Activated naive CD4-positive, alpha-beta T cell treated with anti-CD3 and anti-CD28 coated beads for 36 hours (primary cell): ENCODE measurements around the gene ARVCF. TPM values are rescaled to one million over a fixed set of nuclear protein-coding genes. Genes with fewer than 3 reads are reported as not detected.
"Not testable (repeated sequence)": the region's sequence is repeated elsewhere in the genome, so short reads cannot be mapped to it uniquely, and the experiment has no call there.

Experiments
- CTCF ChIA-PET: fragments of 350-600 bp; sonication (Branson Sonifier 250); formaldehyde crosslinking; loops from one replicate; lab custom pipeline; 2021; ENCODE audit warnings: antibody characterized with exemption; lab: Charles Lee
- DNase-seq: peaks from one replicate; pipeline ENCODE4 v3.0.0-alpha.2; 2020
- H3K27ac Mint-ChIP-seq: one replicate; pipeline ENCODE4 v1.8.0; 2021; ENCODE audit warnings: mild to moderate bottlenecking, mixed read lengths
- H3K27me3 Mint-ChIP-seq: one replicate; pipeline ENCODE4 v1.8.0; 2021; ENCODE audit warnings: low read depth, mixed read lengths
- H3K36me3 Mint-ChIP-seq: one replicate; pipeline ENCODE4 v1.8.0; 2021; ENCODE audit warnings: low read depth, mixed read lengths
- H3K4me1 Mint-ChIP-seq: one replicate; pipeline ENCODE4 v1.8.0; 2021; ENCODE audit warnings: low read depth, mixed read lengths
- H3K4me3 Mint-ChIP-seq: one replicate; pipeline ENCODE4 v1.8.0; 2021; ENCODE audit warnings: mild to moderate bottlenecking, moderate library complexity, mixed read lengths
- H3K9me3 Mint-ChIP-seq: one replicate; pipeline ENCODE4 v1.8.0; 2021; ENCODE audit warnings: mixed read lengths
- intact Hi-C: fragments of 100-400 bp; cut with micrococcal nuclease; formaldehyde crosslinking; loops from one replicate; pipeline ENCODE4 v1.15.1; 2023
- total RNA-seq, 2 experiments: library from RNA; stranded (reverse); gene quantifications; one replicate each; pipeline ENCODE4 v1.2.3, GENCODE V29; 2021

ARVCF gene
- total RNA-seq, 2 experiments from 2014 or later = 2.0 to 2.6 TPM

DNA sequence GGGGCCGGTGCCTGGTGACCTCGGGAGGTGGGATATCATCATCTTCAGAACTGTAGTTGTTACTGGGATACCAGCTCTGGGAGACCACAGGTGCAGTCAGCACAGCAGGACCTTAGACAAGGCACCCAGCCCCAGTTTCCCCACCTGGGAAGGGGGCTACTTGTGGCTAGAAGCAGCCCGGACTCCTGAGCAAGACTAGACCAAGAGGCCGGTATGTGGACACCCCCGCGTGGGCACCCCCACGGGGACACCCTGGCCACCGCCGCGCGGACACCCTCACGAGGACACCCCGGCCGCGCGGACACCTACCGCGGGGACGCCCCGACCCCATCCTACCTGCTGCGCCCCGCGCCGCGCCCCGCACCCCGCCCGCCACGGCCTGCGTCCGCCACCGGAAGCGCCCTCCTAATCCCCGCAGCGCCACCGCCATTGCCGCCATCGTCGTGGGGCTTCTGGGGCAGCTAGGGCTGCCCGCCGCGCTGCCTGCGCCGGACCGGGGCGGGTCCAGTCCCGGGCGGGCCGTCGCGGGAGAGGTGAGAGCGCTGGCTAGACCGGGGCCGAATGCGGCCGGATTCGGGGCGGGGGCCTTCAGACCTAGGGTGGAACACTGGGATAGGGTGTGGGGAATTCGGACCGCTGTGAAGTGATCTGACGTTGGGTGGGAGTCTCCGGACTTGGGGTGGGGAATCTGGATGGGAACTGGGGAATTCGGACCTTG, 75.1 kb downstream of the ARVCF start, which contains the start of the genes COMT and TXNRD2:
Gene COMT (plus strand): TSS at position 408 of the 718 bp plus-strand sequence. CDS start 20,755 bp downstream, outside the sequence.
Gene TXNRD2 (minus strand): TSS at position 454 of the 718 bp plus-strand sequence. CDS start 15 bp downstream, at position 439.
- peak; percentile 77 for DNase-seq
- H3K4me1 Mint-ChIP-seq = peaks cover 29% of the 10 kb centered on the region
- CTCF ChIA-PET = interaction anchor here (1.2 to 1.6 kb wide), 3 partner anchors 11 to 211 kb away, joined by 3 to 5 read pairs (median 4); no protein-coding TSS in a partner anchor
- H3K27me3 Mint-ChIP-seq = no peaks in the 10 kb centered on the region
- peaks cover 20% of the 10 kb centered on the region for H3K36me3 Mint-ChIP-seq
- H3K9me3 Mint-ChIP-seq = peaks cover 5% of the 10 kb centered on the region
- H3K27ac Mint-ChIP-seq = peak within 1 kb of the TSS; percentile 93
- H3K4me3 Mint-ChIP-seq = peak within 1 kb of the TSS; percentile 96
- intact Hi-C loops = loop anchor here (1.0 to 2.0 kb wide), 3 partner anchors 50 to 511 kb away; partner anchors contain the start of genes GNB1L, HIRA and RTL10

DNA sequence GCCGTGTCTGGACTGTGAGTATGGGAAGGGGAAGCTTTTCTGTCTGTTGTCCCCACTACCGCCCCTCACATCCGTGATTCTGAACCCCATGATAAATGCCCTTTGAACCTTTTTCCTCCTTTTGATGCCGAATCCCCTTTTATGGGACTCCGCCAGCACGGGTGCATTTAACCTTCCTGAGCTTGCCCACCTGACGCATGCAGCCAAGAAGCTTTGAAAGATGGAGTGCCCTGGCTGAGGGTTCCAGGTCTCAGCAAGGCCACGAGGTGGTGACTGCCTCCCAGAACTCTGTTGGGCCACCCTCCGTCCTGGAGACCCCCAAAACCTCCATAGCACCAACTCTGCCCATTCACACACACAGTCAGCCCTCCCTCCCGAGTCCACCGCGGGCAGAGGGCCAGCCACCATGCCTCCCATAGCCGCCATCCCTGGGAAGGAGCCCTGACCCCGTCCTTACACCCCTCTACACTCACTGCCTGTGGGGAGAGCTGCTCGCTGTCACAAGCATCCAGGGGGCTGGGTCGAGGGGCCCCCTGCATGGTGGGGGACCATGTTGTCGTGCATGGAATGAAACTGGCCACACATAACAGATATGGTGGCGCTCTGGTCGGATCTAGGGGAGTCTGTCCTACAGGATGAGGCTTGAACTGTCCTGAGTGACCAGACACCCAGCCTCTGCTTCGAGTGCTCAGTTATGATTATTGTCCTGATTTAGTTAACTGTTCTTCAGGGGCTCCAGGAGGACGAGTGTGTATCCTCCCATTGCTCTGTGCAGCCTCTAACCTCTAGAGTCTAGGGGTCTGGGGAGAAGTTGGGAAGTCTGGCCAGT, 75.9 kb downstream of the ARVCF start:
- peaks cover 26% of the 10 kb centered on the region for H3K36me3 Mint-ChIP-seq
- H3K27ac Mint-ChIP-seq = peak overlapping the region; percentile 73
- peak overlapping the region; percentile 96 for H3K4me3 Mint-ChIP-seq
- CTCF ChIA-PET = interaction anchor here (0.5 kb wide), 1 partner anchor 12 kb away, joined by 5 read pairs; no protein-coding TSS in a partner anchor
- no peak for DNase-seq
- peaks cover 26% of the 10 kb centered on the region for H3K4me1 Mint-ChIP-seq
- peaks cover 13% of the 10 kb centered on the region for H3K9me3 Mint-ChIP-seq
- intact Hi-C loops = loop anchor here (2.0 kb wide), 2 partner anchors 86 to 510 kb away; partner anchors contain the start of genes GNB1L, HIRA and RTL10
- no peaks in the 10 kb centered on the region for H3K27me3 Mint-ChIP-seq

DNA sequence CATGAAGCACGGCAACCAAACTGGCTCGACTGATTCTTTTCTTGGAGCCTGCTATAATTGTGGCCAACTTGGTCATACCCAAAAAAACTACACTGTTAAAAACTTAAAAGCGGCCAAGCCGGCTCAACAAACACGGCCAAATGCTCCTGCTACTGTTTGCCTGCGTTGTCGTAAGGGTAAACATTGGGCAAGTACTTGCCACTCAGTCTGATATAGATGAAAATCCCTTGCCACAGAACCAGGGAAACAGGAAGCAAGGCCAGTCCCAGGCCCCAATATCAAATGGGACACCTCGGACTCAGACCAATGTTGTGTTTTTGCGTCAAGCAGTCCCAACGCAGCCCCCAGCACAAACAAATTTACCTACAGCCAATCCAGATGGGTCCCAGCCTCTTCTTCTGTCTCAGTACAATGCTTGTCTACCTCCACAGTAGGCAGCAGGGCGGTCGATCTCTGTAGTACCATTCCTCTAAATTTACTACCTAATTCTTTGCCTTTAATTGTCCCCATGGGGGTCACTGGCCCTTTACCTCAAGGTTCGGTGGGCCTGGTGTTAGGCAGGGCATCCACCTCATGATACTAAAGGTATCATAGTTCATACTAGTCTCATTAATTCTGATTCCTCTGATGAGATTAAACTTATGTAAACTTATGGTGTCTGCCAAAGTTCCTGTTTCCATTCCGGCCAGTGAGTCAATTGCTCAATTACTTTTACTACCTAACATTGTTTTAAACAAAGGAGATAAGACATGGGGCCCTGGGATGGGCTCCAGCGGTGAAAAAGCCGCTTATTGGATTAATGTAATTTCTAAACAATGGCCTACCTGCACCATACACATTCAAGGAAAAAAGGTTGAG, 78.8 kb downstream of the ARVCF start:
- Mint-ChIP-seq H3K36me3 (peaks cover 32% of the 10 kb centered on the region), H3K27ac (no peak overlapping the region), H3K9me3 (peaks cover 19% of the 10 kb centered on the region), H3K4me1 (peaks cover 14% of the 10 kb centered on the region), H3K27me3 (no peaks in the 10 kb centered on the region), H3K4me3 (no peak overlapping the region)
- intact Hi-C loops = no loop called here
- CTCF ChIA-PET = interaction anchor here (0.8 to 1.2 kb wide), 3 partner anchors 11 to 207 kb away, joined by 3 to 4 read pairs (median 3); no protein-coding TSS in a partner anchor
- no peak for DNase-seq

DNA sequence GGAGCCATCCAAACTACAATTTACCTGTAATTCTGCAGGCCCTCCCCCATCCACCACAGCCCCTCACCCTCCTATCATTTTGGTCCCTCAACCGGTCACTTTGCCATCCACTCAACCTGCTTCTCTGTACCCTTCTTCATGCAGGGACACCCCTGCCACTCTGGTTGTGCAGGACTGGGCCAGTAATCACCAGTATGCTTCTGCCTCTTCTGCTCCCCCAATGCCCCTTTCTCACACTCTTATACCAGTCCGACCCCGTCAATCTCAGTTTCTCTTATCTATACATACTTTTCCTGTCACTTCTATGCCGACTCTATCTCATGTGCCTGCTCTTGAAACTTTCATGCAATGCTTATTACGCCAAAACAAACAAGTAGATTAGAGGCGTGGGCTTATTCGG, 80.1 kb downstream of the ARVCF start:
- DNase-seq = no peak
- intact Hi-C loops = no loop called here
- no peak overlapping the region for H3K27ac Mint-ChIP-seq
- CTCF ChIA-PET = interaction anchor here (0.6 to 1.2 kb wide), 3 partner anchors 15 to 206 kb away, joined by 3 to 4 read pairs (median 3); no protein-coding TSS in a partner anchor
- H3K36me3 Mint-ChIP-seq = peaks cover 25% of the 10 kb centered on the region
- peaks cover 19% of the 10 kb centered on the region for H3K9me3 Mint-ChIP-seq
- no peaks in the 10 kb centered on the region for H3K27me3 Mint-ChIP-seq
- no peak overlapping the region for H3K4me3 Mint-ChIP-seq
- peaks cover 8% of the 10 kb centered on the region for H3K4me1 Mint-ChIP-seq

DNA sequence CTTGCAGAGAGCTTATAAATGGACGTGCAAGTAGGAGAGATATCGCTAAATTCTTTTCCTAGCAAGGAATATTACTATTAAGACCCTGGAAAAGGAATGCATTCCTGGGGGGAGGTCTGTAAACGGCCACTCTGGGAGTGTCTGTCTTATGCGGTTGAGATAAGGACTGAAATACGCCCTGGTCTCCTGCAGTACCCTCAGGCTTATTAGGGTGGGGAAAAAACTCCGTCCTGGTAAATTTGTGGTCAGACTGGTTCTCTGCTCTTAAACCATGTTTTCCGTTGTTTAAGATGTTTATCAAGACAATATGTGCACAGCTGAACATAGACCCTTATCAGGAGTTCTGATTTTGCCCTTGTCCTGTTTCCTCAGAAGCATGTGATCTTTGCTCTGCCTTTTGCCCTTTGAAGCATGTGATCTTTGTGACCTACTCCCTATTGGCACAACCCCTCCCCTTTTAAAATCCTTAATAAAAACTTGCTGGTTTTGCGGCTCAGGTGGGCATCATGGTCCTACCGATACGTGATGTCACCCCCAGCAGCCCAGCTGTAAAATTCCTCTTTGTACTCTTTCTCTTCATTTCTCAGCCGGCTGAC, 81.4 kb downstream of the ARVCF start:
- peaks cover 28% of the 10 kb centered on the region for H3K36me3 Mint-ChIP-seq
- H3K27me3 Mint-ChIP-seq, DNase-seq, H3K27ac Mint-ChIP-seq, H3K4me1 Mint-ChIP-seq, CTCF ChIA-PET, H3K4me3 Mint-ChIP-seq, intact Hi-C loops: not testable (repeated sequence)
- peaks cover 19% of the 10 kb centered on the region for H3K9me3 Mint-ChIP-seq

DNA sequence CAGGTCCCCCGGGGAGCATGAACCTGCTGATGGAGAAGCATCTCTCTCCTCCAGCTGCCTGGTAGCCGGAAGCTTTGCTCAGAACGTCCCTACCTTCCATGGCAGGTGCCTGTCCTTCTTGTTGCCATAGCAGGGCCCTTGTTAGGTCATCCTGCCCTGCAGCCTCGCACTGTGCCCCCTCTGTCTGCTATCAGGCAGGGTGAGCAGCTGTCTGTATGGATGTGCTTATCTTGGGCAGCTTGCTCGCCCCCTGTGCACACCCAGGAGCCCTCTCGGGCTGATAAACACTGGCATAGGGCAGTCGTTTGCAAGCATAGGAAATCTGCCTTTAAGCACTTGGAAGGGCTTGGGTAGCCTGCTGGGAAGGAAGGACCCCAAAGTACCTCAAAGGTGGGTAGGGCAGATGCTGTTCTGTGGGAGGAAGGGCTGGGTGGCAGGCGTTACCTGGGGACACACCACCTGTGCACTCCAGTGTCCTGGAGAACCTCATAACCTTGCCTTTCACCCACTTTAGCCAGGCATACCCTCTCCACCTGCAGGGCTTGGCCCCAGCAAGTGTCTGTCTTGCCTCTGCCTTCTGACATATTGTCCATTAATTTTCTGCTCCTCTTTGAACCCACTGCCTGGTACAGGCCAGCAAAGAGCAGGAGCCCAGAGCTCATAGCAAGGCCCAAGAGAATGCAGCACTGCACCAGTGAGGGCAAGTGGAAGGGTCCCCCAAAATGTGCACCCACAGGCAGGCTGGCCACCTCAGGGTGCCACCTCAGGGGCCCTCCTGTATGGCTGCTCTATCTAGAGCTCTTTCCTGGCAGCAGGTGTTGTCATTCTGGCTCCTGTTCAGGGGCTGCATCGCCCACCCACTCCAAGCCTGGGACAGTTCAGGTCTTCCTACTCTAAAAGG, 83.0 kb downstream of the ARVCF start:
- CTCF ChIA-PET = interaction anchor here (0.6 kb wide), 1 partner anchor 15 kb away, joined by 4 read pairs; no protein-coding TSS in a partner anchor

DNA sequence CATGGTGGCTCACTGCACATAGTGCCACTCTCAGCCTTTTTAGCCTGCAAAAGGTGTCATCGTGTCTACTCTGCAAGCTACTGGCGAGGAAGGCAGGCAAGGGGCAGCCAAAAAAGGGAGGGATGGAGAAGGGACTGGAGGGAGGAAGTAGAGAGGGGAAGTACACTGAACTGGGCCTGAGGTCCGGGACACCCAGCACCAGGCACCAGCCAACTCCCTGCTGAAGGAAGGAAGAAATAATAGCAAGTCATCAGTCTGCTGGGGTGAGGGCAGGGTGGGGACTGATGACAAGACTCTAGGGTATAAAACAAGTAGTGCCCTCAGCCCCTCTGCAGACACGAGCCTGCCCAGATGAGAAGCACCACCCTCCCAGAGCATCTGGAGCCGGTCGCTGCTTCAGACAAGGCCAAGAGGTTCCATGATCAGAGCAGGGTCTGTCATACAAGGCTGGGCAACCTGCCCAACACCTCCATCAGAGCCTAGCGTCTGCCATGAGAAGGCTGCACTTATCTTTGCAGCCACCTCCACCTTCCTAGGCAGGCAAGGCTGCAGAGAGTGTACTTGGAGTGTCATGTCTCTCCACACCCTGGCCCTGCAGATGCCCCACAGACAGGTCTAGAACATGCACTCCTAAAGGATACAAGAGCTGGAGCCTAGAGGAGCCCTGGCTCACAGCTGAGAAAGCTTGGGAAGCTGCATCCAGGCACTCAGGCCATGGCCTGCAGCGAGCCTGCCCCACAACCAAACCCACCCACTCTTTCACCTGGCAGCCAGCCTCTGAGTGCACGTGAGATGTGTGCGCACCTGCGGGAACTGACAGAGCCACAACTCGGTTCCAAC, 84.0 kb downstream of the ARVCF start:
- H3K9me3 Mint-ChIP-seq = peaks cover 19% of the 10 kb centered on the region
- CTCF ChIA-PET = interaction anchor here (0.6 to 1.2 kb wide), 2 partner anchors 10 to 15 kb away, joined by 3 read pairs; no protein-coding TSS in a partner anchor
- H3K27me3 Mint-ChIP-seq = no peaks in the 10 kb centered on the region
- intact Hi-C loops = no loop called here
- H3K4me1 Mint-ChIP-seq = no peaks in the 10 kb centered on the region
- no peak for DNase-seq
- H3K36me3 Mint-ChIP-seq = peaks cover 28% of the 10 kb centered on the region
- H3K27ac Mint-ChIP-seq = peak overlapping the region; percentile 35
- H3K4me3 Mint-ChIP-seq = no peak overlapping the region

More for the DNA sequence above, 83.0 kb downstream of the ARVCF start:
- H3K9me3 Mint-ChIP-seq = peaks cover 19% of the 10 kb centered on the region
- H3K4me1 Mint-ChIP-seq = no peaks in the 10 kb centered on the region
- H3K27ac Mint-ChIP-seq = no peak overlapping the region
- intact Hi-C loops = no loop called here
- peaks cover 30% of the 10 kb centered on the region for H3K36me3 Mint-ChIP-seq
- no peak for DNase-seq
- H3K4me3 Mint-ChIP-seq = no peak overlapping the region
- no peaks in the 10 kb centered on the region for H3K27me3 Mint-ChIP-seq

DNA sequence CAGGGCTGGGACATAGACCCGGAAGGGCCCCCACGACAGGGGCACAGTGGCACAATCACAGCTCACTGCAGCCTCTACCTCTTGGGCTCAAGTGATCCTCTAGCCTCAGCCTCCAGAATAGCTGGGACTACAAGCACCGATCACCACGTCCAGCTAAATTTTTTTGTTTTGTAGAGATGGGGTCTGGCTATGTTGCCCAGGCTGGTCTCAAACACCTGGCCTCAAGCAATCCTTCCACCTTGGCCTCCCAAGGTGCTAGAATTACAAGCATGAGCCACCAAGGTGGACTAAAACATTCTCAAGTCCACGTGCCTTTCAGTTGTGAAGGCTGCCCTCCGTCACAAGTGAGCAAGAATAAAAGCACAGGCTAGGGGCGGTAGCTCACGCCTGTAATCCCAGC, 85.1 kb downstream of the ARVCF start:
- no peaks in the 10 kb centered on the region for H3K27me3 Mint-ChIP-seq
- H3K4me1 Mint-ChIP-seq = no peaks in the 10 kb centered on the region
- no peak for DNase-seq
- CTCF ChIA-PET = interaction anchor here (1.2 kb wide), 1 partner anchor 16 kb away, joined by 3 read pairs; no protein-coding TSS in a partner anchor
- no peak overlapping the region for H3K4me3 Mint-ChIP-seq
- H3K9me3 Mint-ChIP-seq = peaks cover 14% of the 10 kb centered on the region
- intact Hi-C loops = no loop called here
- peaks cover 18% of the 10 kb centered on the region for H3K36me3 Mint-ChIP-seq
- no peak overlapping the region for H3K27ac Mint-ChIP-seq

DNA sequence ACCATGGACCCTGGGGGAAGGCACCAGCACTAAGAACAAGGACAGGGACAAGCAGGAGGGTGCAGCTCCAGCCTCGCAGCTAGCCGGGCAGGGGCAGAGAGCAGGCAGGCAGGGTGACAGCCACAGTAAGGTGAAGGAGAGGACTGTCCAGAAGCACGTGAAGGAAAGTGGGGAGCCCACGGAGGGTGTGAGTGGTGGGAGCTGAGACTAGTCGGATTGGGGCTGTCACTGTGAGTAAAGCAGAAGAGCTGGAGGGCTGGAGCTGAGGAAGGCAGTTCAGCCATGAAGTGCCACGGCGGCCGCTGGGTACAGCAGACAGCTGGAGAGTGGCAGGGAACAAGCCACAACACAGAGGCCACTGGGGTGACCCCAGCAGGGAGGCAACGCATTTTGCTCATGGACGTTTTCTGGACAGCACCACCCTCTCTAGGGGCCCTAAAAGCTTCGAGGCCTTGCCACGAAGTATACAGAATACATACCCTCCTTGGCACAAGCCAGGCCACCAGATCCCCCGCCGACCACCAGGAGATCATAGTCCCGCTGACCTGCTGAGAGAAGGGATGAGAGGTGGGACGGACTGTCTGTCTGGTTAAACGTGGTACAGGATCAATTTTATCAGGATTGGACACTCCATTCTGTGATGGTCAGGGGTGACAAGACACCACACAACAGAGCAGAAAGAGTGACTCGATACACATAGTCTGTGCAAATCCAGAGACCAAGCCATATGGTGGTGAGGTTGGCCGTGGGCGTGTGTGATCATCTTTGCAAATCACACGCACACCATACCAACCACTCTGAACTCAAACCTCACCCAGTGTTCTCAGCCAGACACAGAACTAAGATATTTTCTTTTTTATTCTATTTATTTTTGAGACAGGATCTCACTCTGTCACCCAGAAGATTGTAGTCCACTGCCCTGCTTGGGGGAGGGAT, 85.8 kb downstream of the ARVCF start:
- Mint-ChIP-seq H3K36me3 (peaks cover 13% of the 10 kb centered on the region), H3K27me3 (no peaks in the 10 kb centered on the region), H3K9me3 (peaks cover 7% of the 10 kb centered on the region), H3K4me3 (no peak overlapping the region), H3K27ac (no peak overlapping the region), H3K4me1 (no peaks in the 10 kb centered on the region)
- intact Hi-C loops = no loop called here
- no peak for DNase-seq
- CTCF ChIA-PET = interaction anchor here (0.5 to 1.2 kb wide), 2 partner anchors 17 to 78 kb away, joined by 3 read pairs; no protein-coding TSS in a partner anchor
